Glutamatergic neuron (in vitro differentiated cells): ENCODE results near the gene ATP7B. TPM values are rescaled to one million over a fixed set of nuclear protein-coding genes. Genes with fewer than 3 reads are reported as not detected.

Experiments
- DNase-seq: peaks from one replicate; pipeline ENCODE4 v3.0.0; 2022
- H3K27ac Mint-ChIP-seq: one replicate; pipeline ENCODE4 v1.8.0; 2020; ENCODE audit warnings: mild to moderate bottlenecking, mixed read lengths, inconsistent platforms; ENCODE audit not compliant: unreplicated experiment
- H3K27me3 Mint-ChIP-seq: one replicate; pipeline ENCODE4 v1.8.0; 2020; ENCODE audit warnings: mild to moderate bottlenecking, moderate library complexity, mixed read lengths, inconsistent platforms; ENCODE audit not compliant: unreplicated experiment
- H3K36me3 Mint-ChIP-seq: one replicate; pipeline ENCODE4 v1.8.0; 2020; ENCODE audit warnings: mild to moderate bottlenecking, mixed read lengths, inconsistent platforms; ENCODE audit not compliant: unreplicated experiment
- H3K4me1 Mint-ChIP-seq: one replicate; pipeline ENCODE4 v1.8.0; 2020; ENCODE audit warnings: mild to moderate bottlenecking, low read depth, mixed read lengths, inconsistent platforms; ENCODE audit not compliant: unreplicated experiment
- H3K4me3 Mint-ChIP-seq: one replicate; pipeline ENCODE4 v1.8.0; 2020; ENCODE audit warnings: mild to moderate bottlenecking, mixed read lengths, inconsistent platforms; ENCODE audit not compliant: unreplicated experiment
- H3K9me3 Mint-ChIP-seq: one replicate; pipeline ENCODE4 v1.8.0; 2020; ENCODE audit warnings: mild to moderate bottlenecking, moderate library complexity, mixed read lengths, inconsistent platforms; ENCODE audit not compliant: unreplicated experiment
- long read RNA-seq: library from polyadenylated mRNA; unstranded; transcript quantifications from one replicate; pipeline ENCODE4 v2.0.0, GENCODE V29; 2020; ENCODE audit not compliant: unreplicated experiment
- total RNA-seq: library from RNA; stranded (reverse); fragmentation: NEBNext Ultra II Directional; extraction: Animal tissue kit (Norgen Biotek cat#: 25700); gene quantifications from one replicate; pipeline ENCODE4 v1.2.1, GENCODE V29; 2021; ENCODE audit not compliant: unreplicated experiment
- TF ChIP-seq, protein P1 (sequence below): fragments of 200-600 bp; sonication (generic); IDR thresholded peaks from one replicate; pipeline ENCODE4 v1.5.0; 2021; ENCODE audit not compliant: partially characterized antibody, unreplicated experiment

ATP7B gene
- 17.4 TPM for total RNA-seq
- long read RNA-seq: 0 reads

DNA sequence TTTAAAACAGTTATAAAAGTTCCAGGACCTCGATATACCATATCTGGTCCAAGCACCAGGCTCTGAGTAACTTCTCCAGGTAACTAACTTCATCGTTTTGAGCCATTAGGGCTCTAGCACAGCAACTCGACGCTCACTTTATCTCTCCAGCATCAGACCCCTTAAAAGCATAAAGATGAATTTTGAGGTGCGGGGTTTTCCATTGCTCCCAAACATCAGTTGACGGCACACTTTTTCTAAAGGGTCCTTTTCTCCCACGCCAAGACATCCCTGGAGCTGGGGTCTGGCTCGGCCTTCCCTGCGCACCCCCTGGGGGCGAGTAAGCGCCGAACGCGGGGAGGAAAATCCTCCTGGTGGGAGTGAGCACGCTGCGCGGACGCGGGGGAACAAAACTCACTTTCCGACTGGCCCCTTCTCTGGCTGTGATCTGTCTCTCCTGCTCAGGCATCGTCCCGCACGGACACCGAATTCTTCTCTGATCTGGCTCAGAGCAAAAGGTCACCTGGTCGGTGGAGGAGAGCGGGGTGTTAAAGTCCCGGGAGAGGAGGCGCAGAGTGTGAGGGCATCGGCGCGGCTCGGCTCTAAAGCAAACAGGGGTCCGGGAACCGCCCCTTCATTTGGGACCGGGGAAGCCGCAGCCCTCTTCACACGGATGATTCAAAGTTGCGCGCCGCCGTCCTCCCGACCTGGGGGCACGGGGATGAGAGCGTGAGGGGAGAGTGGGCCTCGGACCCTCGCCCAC lies at the start of gene ATP7B:
Gene ATP7B, minus strand, starts transcription at position 561 of the 742 bp plus-strand sequence. Its CDS starts 113 bp downstream, at position 448.
- Mint-ChIP-seq H3K4me1 (peaks cover 6% of the 10 kb centered on the region), H3K27ac (peak within 1 kb of the TSS; percentile 95), H3K4me3 (peak within 1 kb of the TSS; percentile 100), H3K36me3 (peaks cover 5% of the 10 kb centered on the region), H3K27me3 (peaks cover 11% of the 10 kb centered on the region), H3K9me3 (peaks cover 6% of the 10 kb centered on the region)
- TF ChIP-seq, protein P1, sequence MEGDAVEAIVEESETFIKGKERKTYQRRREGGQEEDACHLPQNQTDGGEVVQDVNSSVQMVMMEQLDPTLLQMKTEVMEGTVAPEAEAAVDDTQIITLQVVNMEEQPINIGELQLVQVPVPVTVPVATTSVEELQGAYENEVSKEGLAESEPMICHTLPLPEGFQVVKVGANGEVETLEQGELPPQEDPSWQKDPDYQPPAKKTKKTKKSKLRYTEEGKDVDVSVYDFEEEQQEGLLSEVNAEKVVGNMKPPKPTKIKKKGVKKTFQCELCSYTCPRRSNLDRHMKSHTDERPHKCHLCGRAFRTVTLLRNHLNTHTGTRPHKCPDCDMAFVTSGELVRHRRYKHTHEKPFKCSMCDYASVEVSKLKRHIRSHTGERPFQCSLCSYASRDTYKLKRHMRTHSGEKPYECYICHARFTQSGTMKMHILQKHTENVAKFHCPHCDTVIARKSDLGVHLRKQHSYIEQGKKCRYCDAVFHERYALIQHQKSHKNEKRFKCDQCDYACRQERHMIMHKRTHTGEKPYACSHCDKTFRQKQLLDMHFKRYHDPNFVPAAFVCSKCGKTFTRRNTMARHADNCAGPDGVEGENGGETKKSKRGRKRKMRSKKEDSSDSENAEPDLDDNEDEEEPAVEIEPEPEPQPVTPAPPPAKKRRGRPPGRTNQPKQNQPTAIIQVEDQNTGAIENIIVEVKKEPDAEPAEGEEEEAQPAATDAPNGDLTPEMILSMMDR: no peak
- peak; percentile 55 for DNase-seq

DNA sequence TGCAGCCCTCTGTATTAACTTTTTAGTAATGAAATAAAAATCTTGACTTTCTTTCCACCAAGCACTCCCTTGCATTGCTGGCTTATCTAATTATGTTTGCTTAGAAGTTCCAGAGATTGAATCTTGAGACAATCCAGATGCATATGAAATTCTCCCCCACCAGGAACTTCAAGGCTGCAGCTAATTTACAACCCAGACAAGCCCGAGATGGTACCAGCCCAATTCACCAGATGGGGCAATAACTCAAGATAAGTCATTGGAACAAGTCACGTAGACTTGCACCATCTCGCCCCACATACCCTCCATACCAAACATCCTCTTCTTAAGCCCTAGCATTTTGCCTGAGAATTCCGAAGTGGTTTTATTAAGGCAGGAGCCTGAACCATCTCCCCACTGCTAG lies 42.2 kb upstream of the ATP7B start:
- no peak for DNase-seq
- no peaks in the 10 kb centered on the region for H3K4me1 Mint-ChIP-seq
- no peaks in the 10 kb centered on the region for H3K9me3 Mint-ChIP-seq
- no peaks in the 10 kb centered on the region for H3K36me3 Mint-ChIP-seq
- H3K4me3 Mint-ChIP-seq: no peak overlapping the region
- TF ChIP-seq, protein P1: no peak
- no peaks in the 10 kb centered on the region for H3K27me3 Mint-ChIP-seq
- no peak overlapping the region for H3K27ac Mint-ChIP-seq

DNA sequence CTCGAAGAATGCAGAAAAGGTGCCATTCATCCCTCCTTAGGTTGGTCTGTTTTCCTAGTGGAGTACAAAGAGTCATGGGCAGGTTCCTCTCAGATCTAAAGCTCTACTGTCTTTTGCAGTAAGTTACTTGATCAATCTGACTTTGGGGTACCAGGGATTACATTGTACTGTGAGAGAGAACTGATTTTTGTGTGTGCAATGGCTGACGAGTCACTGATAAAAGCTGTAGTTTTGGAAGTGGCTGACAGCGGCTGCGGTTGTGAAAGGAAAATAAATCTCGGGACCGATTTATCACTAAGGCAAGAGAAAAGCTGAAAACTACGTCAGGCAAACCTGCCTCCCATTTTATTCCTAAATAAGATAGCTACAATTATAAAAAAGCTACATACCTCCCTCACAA lies 40.1 kb upstream of the ATP7B start:
- no peak overlapping the region for H3K4me3 Mint-ChIP-seq
- TF ChIP-seq, protein P1: no peak
- no peaks in the 10 kb centered on the region for H3K4me1 Mint-ChIP-seq
- H3K36me3 Mint-ChIP-seq: no peaks in the 10 kb centered on the region
- no peak overlapping the region for H3K27ac Mint-ChIP-seq
- H3K9me3 Mint-ChIP-seq: no peaks in the 10 kb centered on the region
- no peak for DNase-seq
- H3K27me3 Mint-ChIP-seq: no peaks in the 10 kb centered on the region

DNA sequence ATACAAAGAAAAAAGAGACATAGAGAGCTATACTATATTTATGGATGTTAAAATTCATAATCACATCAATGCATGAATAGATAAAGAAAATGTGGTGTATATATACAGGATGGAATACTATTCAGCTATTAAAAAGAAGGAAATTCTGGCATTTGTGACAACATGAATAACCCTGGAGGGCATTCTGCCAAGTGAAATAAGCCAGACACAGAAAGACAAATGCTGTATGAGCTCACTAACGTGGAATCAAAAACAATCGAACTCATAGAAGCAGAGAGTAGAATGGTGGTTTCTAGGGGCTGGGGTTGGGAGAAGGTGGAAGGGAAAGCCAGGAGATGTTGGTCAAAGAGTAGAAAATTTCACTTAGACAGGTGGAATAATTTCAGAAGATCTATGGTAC lies 37.3 kb upstream of the ATP7B start:
- TF ChIP-seq, protein P1: no peak
- DNase-seq: no peak
- H3K4me3 Mint-ChIP-seq: no peak overlapping the region
- no peaks in the 10 kb centered on the region for H3K4me1 Mint-ChIP-seq
- H3K27me3 Mint-ChIP-seq: no peaks in the 10 kb centered on the region
- peaks cover 1% of the 10 kb centered on the region for H3K9me3 Mint-ChIP-seq
- no peak overlapping the region for H3K27ac Mint-ChIP-seq
- no peaks in the 10 kb centered on the region for H3K36me3 Mint-ChIP-seq

DNA sequence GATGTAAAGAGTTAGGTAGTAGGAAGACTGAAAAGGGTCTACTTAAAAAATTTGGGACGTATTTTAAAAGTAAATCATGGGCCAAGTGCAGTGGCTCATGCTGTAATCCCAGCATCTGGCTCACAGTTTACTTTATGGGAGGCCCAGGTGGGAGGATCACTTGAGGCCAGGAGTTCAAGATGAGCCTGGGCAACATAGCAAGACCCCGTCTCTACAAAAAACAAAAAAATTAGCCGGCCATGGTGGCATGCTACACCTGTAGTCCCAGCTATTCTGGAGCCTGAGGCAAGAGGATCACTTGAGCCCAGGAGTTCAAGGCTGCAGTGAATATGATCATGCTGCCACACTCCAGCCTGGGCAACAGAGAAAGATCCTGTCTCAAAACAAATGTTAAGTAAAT lies 36.2 kb upstream of the ATP7B start:
- H3K4me1 Mint-ChIP-seq: no peaks in the 10 kb centered on the region

More for the DNA sequence above, 36.2 kb upstream of the ATP7B start:
- peaks cover 1% of the 10 kb centered on the region for H3K9me3 Mint-ChIP-seq
- no peak overlapping the region for H3K4me3 Mint-ChIP-seq
- no peaks in the 10 kb centered on the region for H3K27me3 Mint-ChIP-seq
- TF ChIP-seq, protein P1: no peak
- no peak for DNase-seq
- H3K27ac Mint-ChIP-seq: no peak overlapping the region
- no peaks in the 10 kb centered on the region for H3K36me3 Mint-ChIP-seq
